ENCODE measurements around the gene PDZD4. TPM values are rescaled to one million over a fixed set of nuclear protein-coding genes. Genes with fewer than 3 reads are reported as not detected.
"Not testable (repeated sequence)": the region's sequence is repeated elsewhere in the genome, so short reads cannot be mapped to it uniquely, and the experiment has no call there.

Gene PDZD4
- total and polyA plus RNA-seq, 2 experiments from 2014 or later, result 30.5 to 230 TPM

DNA sequence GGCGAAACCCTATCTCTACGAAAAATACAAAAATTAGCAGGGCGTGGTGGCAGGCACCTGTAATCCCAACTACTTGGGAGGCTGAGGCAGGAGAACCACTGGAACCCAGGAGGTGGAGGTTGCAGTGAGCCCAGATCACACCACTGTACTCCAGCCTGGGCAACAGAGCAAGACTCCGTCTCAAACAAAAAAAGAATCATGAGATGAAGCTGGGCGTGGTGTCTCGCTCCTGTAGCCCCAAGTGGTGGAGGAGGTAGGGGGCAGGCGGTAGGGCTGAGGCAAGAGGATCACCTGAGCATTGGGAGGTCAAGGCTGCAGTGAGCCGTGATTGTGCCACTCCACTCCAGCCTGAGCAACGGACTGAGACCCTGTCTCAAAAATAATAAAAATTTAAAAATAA, 12.3 kb downstream of the PDZD4 start:
- H3K4me2 ChIP-seq, result not testable (repeated sequence)

DNA sequence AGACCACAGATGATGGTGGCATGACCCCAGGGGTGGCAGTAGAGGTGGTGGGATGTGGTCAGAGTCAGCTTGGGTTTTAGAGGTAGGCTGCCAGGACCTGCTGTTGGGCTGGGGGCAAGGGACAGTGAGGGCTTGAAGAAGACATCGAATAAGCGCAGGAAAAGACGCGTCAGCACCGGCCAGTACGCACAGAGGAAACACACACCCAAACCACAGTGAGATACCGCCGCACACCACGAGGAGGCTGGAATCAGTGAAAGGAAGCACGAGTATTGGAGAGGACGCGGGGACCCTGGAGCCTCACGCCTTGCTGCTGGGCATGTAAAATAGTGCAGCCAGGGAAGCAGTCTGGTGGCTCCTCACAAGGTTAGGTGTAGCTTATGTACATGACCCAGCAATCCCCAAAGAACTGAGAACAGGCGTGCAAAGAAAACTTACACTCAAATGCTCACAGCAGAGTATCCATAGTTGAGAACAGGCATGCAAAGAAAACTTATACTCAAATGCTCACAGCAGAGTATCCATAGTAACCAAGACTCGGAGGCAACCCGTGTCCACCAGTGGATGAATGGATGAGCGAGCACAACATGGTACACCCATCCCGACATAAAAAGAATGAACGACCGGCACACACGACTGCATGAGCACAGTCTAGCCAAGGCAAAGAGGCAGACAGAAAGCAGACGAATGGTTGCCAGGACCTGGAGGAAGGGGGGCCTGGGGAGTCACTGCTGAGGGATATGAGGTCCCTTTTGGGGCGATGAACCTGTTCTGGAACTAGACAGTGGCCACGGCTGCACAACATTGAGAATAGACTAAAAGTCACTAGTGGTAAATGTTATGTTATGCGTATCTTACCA, 13.3 kb downstream of the PDZD4 start:
- no peak overlapping the region for H2AFZ ChIP-seq
- peaks cover 7% of the 10 kb centered on the region for H3K27me3 Mint-ChIP-seq (ENCODE audit: insufficient read depth, low read depth, poor library complexity)
- H3K4me2 ChIP-seq, result no peak overlapping the region
- TF ChIP-seq, protein P1, sequence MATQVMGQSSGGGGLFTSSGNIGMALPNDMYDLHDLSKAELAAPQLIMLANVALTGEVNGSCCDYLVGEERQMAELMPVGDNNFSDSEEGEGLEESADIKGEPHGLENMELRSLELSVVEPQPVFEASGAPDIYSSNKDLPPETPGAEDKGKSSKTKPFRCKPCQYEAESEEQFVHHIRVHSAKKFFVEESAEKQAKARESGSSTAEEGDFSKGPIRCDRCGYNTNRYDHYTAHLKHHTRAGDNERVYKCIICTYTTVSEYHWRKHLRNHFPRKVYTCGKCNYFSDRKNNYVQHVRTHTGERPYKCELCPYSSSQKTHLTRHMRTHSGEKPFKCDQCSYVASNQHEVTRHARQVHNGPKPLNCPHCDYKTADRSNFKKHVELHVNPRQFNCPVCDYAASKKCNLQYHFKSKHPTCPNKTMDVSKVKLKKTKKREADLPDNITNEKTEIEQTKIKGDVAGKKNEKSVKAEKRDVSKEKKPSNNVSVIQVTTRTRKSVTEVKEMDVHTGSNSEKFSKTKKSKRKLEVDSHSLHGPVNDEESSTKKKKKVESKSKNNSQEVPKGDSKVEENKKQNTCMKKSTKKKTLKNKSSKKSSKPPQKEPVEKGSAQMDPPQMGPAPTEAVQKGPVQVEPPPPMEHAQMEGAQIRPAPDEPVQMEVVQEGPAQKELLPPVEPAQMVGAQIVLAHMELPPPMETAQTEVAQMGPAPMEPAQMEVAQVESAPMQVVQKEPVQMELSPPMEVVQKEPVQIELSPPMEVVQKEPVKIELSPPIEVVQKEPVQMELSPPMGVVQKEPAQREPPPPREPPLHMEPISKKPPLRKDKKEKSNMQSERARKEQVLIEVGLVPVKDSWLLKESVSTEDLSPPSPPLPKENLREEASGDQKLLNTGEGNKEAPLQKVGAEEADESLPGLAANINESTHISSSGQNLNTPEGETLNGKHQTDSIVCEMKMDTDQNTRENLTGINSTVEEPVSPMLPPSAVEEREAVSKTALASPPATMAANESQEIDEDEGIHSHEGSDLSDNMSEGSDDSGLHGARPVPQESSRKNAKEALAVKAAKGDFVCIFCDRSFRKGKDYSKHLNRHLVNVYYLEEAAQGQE (IDR thresholded peaks at IDR 0.05; ENCODE audit: unreplicated experiment), result no peak
- TF ChIP-seq ZNF114 (CRISPR knock-in tag; IDR thresholded peaks at IDR 0.05), result no peak
- TF ChIP-seq STAT1 (IDR thresholded peaks at IDR 0.05; ENCODE audit: unreplicated experiment), result no peak
- no peak for TF ChIP-seq JUNB (IDR thresholded peaks at IDR 0.05; ENCODE audit: unreplicated experiment)
- TF ChIP-seq NANOG (IDR thresholded peaks at IDR 0.05; ENCODE audit: borderline replicate concordance), result no peak
- peak overlapping the region; percentile 59; the same call in 1 of the 2 replicates for H3K27ac Mint-ChIP-seq
- H3K36me3 Mint-ChIP-seq (ENCODE audit: low read depth), result peaks cover 14% of the 10 kb centered on the region; the same call in 2 of the 3 replicates
- H3K9me3 Mint-ChIP-seq, result no peaks in the 10 kb centered on the region
- peaks cover 13% of the 10 kb centered on the region for H4K20me1 ChIP-seq (replicated peaks; ENCODE audit: insufficient read depth)
- H3K4me3 ChIP-seq, result no peak overlapping the region
- H3F3A ChIP-seq (replicated peaks; ENCODE audit: low read depth), result 0 out of 2 replicates have a peak, but pooled peaks cover 2% of the 10 kb centered on the region
- no peak for DNase-seq (ENCODE audit: low spot score)
- no peak overlapping the region for H3K27ac ChIP-seq (ENCODE audit: low read depth)
- no peak for ATAC-seq
- no peaks in the 10 kb centered on the region for H3K9me2 ChIP-seq (ENCODE audit: insufficient read depth)
- no peak overlapping the region for H3K4me3 Mint-ChIP-seq
- peaks cover 47% of the 10 kb centered on the region for H3K4me1 ChIP-seq (ENCODE audit: insufficient read depth)
- peaks cover 95% of the 10 kb centered on the region for H3K79me2 ChIP-seq (replicated peaks; ENCODE audit: insufficient read depth)
- no peaks in the 10 kb centered on the region for H3K36me3 ChIP-seq (ENCODE audit: insufficient read depth)
- peaks cover 50% of the 10 kb centered on the region for H3K4me1 Mint-ChIP-seq
- no peaks in the 10 kb centered on the region for H3K27me3 ChIP-seq (ENCODE audit: insufficient read depth)

More for the DNA sequence above, 12.3 kb downstream of the PDZD4 start:
- not testable (repeated sequence) for H3F3A ChIP-seq (replicated peaks; ENCODE audit: low read depth); H3K9me2 ChIP-seq (ENCODE audit: insufficient read depth); H3K27me3 ChIP-seq (ENCODE audit: insufficient read depth); H2AFZ ChIP-seq; DNase-seq (ENCODE audit: low spot score); H3K4me3 Mint-ChIP-seq; H3K27me3 Mint-ChIP-seq (ENCODE audit: insufficient read depth, low read depth, poor library complexity); H3K9me3 Mint-ChIP-seq; ATAC-seq; H3K36me3 ChIP-seq (ENCODE audit: insufficient read depth); H3K27ac ChIP-seq (ENCODE audit: low read depth); H3K27ac Mint-ChIP-seq; H3K4me3 ChIP-seq
- peaks cover 47% of the 10 kb centered on the region for H3K4me1 Mint-ChIP-seq
- H3K36me3 Mint-ChIP-seq (ENCODE audit: low read depth), result peaks cover 12% of the 10 kb centered on the region; the same call in 2 of the 3 replicates
- Histone ChIP-seq H3K4me1 (ENCODE audit: insufficient read depth) (peaks cover 47% of the 10 kb centered on the region), H3K79me2 (replicated peaks; ENCODE audit: insufficient read depth) (peaks cover 95% of the 10 kb centered on the region), H4K20me1 (replicated peaks; ENCODE audit: insufficient read depth) (peaks cover 13% of the 10 kb centered on the region)

Data from GM23338 (cell line).